ENCODE measurements around the gene GRPEL2. TPM values are rescaled to one million over a fixed set of nuclear protein-coding genes. Genes with fewer than 3 reads are reported as not detected.

The GRPEL2 gene
- total RNA-seq, 1 experiment from 2014 or later: 86.6 TPM

GRCh38 chr5:149372932-149373331 is 27.6 kb downstream of the GRPEL2 start:
- Mint-ChIP-seq H3K4me1 (ENCODE audit: insufficient read depth, unreplicated experiment) (no peaks in the 10 kb centered on the region), H3K9me3 (ENCODE audit: unreplicated experiment) (no peaks in the 10 kb centered on the region), H3K4me3 (ENCODE audit: unreplicated experiment) (no peak overlapping the region), H3K27ac (ENCODE audit: low read depth, unreplicated experiment) (no peak overlapping the region), H3K36me3 (ENCODE audit: insufficient read depth, unreplicated experiment) (peaks cover 5% of the 10 kb centered on the region), H3K27me3 (ENCODE audit: insufficient read depth, unreplicated experiment) (no peaks in the 10 kb centered on the region)
- no peak for DNase-seq (ENCODE audit: unreplicated experiment)
- ChIA-PET CTCF (interaction anchor here (0.7 to 46.8 kb wide), 20 partner anchors 8 to 246 kb away, joined by 3 to 1231 read pairs (median 4); partner anchors contain the start of genes GRPEL2, IL17B and PCYOX1L), POLR2A (interaction anchor here (0.7 to 2.3 kb wide), 3 partner anchors 15 to 28 kb away, joined by 3 to 4 read pairs (median 3); partner anchors contain the start of gene PCYOX1L)
- no TSS peak for BruUV-seq (replicated peaks)
- no peak for TF ChIP-seq CTCF (IDR thresholded peaks at IDR 0.05; ENCODE audit: unreplicated experiment)
- intact Hi-C loops (cut with micrococcal nuclease): no loop called here

- H3K27ac Mint-ChIP-seq (ENCODE audit: low read depth, unreplicated experiment): no peak overlapping the region
- DNase-seq (ENCODE audit: unreplicated experiment): no peak
- ChIA-PET CTCF (interaction anchor here (1.2 to 46.8 kb wide), 8 partner anchors 7 to 244 kb away, joined by 3 to 1231 read pairs (median 76); partner anchors contain the start of genes GRPEL2, IL17B and PCYOX1L), POLR2A (interaction anchor here (0.5 kb wide), 1 partner anchor 16 kb away, joined by 3 read pairs; the partner anchor contains the start of gene PCYOX1L)
- no peak overlapping the region for H3K4me3 Mint-ChIP-seq (ENCODE audit: unreplicated experiment)
- intact Hi-C loops (cut with micrococcal nuclease): no loop called here
- H3K9me3 Mint-ChIP-seq (ENCODE audit: unreplicated experiment): no peaks in the 10 kb centered on the region
- H3K36me3 Mint-ChIP-seq (ENCODE audit: insufficient read depth, unreplicated experiment): peaks cover 5% of the 10 kb centered on the region
- TF ChIP-seq CTCF (IDR thresholded peaks at IDR 0.05; ENCODE audit: unreplicated experiment): no peak
- no TSS peak for BruUV-seq (replicated peaks)
- no peaks in the 10 kb centered on the region for H3K27me3 Mint-ChIP-seq (ENCODE audit: insufficient read depth, unreplicated experiment)
- H3K4me1 Mint-ChIP-seq (ENCODE audit: insufficient read depth, unreplicated experiment): no peaks in the 10 kb centered on the region
Observed at GRCh38 chr5:149374303-149374702, 29.0 kb downstream of the GRPEL2 start.

GRCh38 chr5:149374801-149375200 is 29.5 kb downstream of the GRPEL2 start:
- Mint-ChIP-seq H3K27me3 (ENCODE audit: insufficient read depth, unreplicated experiment) (no peaks in the 10 kb centered on the region), H3K4me3 (ENCODE audit: unreplicated experiment) (no peak overlapping the region), H3K9me3 (ENCODE audit: unreplicated experiment) (no peaks in the 10 kb centered on the region), H3K36me3 (ENCODE audit: insufficient read depth, unreplicated experiment) (peaks cover 5% of the 10 kb centered on the region), H3K27ac (ENCODE audit: low read depth, unreplicated experiment) (no peak overlapping the region), H3K4me1 (ENCODE audit: insufficient read depth, unreplicated experiment) (no peaks in the 10 kb centered on the region)
- no peak for TF ChIP-seq CTCF (IDR thresholded peaks at IDR 0.05; ENCODE audit: unreplicated experiment)
- intact Hi-C loops (cut with micrococcal nuclease): no loop called here
- no TSS peak for BruUV-seq (replicated peaks)
- CTCF ChIA-PET: interaction anchor here (0.9 to 46.8 kb wide), 7 partner anchors 8 to 244 kb away, joined by 3 to 1231 read pairs (median 46); partner anchors contain the start of genes GRPEL2 and PCYOX1L
- no peak for DNase-seq (ENCODE audit: unreplicated experiment)
- POLR2A ChIA-PET: interaction anchor here (0.5 to 1.1 kb wide), 3 partner anchors 17 to 70 kb away, joined by 3 to 5 read pairs (median 3); partner anchors contain the start of gene PCYOX1L

- H3K27ac Mint-ChIP-seq (ENCODE audit: low read depth, unreplicated experiment): no peak overlapping the region
- POLR2A ChIA-PET: interaction anchor here (0.6 to 1.1 kb wide), 2 partner anchors 52 to 71 kb away, joined by 3 to 5 read pairs; no protein-coding TSS in a partner anchor
Observed at GRCh38 chr5:149375434-149375833, 30.1 kb downstream of the GRPEL2 start.

More at GRCh38 chr5:149375434-149375833, 30.1 kb downstream of the GRPEL2 start:
- no peaks in the 10 kb centered on the region for H3K27me3 Mint-ChIP-seq (ENCODE audit: insufficient read depth, unreplicated experiment)
- CTCF ChIA-PET: interaction anchor here (0.5 to 46.8 kb wide), 9 partner anchors 8 to 243 kb away, joined by 3 to 1231 read pairs (median 45); partner anchors contain the start of genes GRPEL2 and PCYOX1L
- H3K36me3 Mint-ChIP-seq (ENCODE audit: insufficient read depth, unreplicated experiment): peaks cover 5% of the 10 kb centered on the region
- intact Hi-C loops (cut with micrococcal nuclease): no loop called here
- no peak for TF ChIP-seq CTCF (IDR thresholded peaks at IDR 0.05; ENCODE audit: unreplicated experiment)
- no peaks in the 10 kb centered on the region for H3K9me3 Mint-ChIP-seq (ENCODE audit: unreplicated experiment)
- no TSS peak for BruUV-seq (replicated peaks)
- DNase-seq (ENCODE audit: unreplicated experiment): no peak
- no peak overlapping the region for H3K4me3 Mint-ChIP-seq (ENCODE audit: unreplicated experiment)
- no peaks in the 10 kb centered on the region for H3K4me1 Mint-ChIP-seq (ENCODE audit: insufficient read depth, unreplicated experiment)

All from MCF 10A (cell line).